H1 (cell line): ENCODE data around the gene ERAP2. TPM values are rescaled to one million over a fixed set of nuclear protein-coding genes. Genes with fewer than 3 reads are reported as not detected.

ENCODE experiments used
- CREB1 ChIP-seq: IDR thresholded peaks from 2 replicates; pipeline ENCODE4 v1.6.1; 2012; ENCODE audit warnings: inconsistent platforms
- EZH2 ChIP-seq: fragments of 200-600 bp; sonication (generic); IDR thresholded peaks from 2 replicates; pipeline ENCODE4 v1.7.1; 2012; ENCODE audit warnings: low read depth, mild to moderate bottlenecking, moderate library complexity, low read length, inconsistent platforms; ENCODE audit not compliant: severe bottlenecking
- JUN ChIP-seq: IDR thresholded peaks from 2 replicates; pipeline ENCODE4 v1.6.1; 2011; ENCODE audit warnings: low read depth, mild to moderate bottlenecking, improper control_type of control experiment, low read length
- POLR2A ChIP-seq, 2 experiments: IDR thresholded peaks; 1 replicate in 1 of 2; 2 replicates in 1 of 2; pipeline ENCODE4 v1.6.1; 2011; ENCODE audit warnings: low read depth in 2 of 2, low read length in 2 of 2, mild to moderate bottlenecking in 2 of 2; ENCODE audit errors: control extremely low read depth in 1 of 2
- SP1 ChIP-seq: IDR thresholded peaks from 2 replicates; pipeline ENCODE4 v1.6.1; 2011; ENCODE audit warnings: low read depth, low read length
- SRF ChIP-seq: IDR thresholded peaks from 2 replicates; pipeline ENCODE4 v1.6.1; 2011; ENCODE audit warnings: mild to moderate bottlenecking, low read depth, low read length, moderate library complexity
- TAF7 ChIP-seq: optimal IDR thresholded peaks from 2 replicates; pipeline ENCODE3; 2011; ENCODE audit warnings: low read depth, mild to moderate bottlenecking, inconsistent platforms, low read length, moderate library complexity, borderline replicate concordance
- TEAD4 ChIP-seq: IDR thresholded peaks from 2 replicates; pipeline ENCODE4 v1.6.1; 2012; ENCODE audit warnings: low read depth, low read length, inconsistent platforms, mixed read lengths
- polyA plus RNA-seq, 7 experiments: library from polyadenylated mRNA; depleted of rRNA in 3 of 7; stranded (reverse) in 5 of 7; unstranded in 2 of 7; fragments of >200 nt in 5 of 7; fragments of 200-250 nt in 2 of 7; gene quantifications; 1 replicate in 5 of 7; 2 replicates in 1 of 7; 4 replicates in 1 of 7; pipeline versions ENCODE4 v1.2.1 to v1.2.3, GENCODE V29; 2011 to 2013; ENCODE audit warnings: missing spikeins in 2 of 7, mixed read lengths in 2 of 7
- total RNA-seq: library from RNA; stranded (reverse); fragmentation: NEBNext Ultra II Directional; extraction: Animal tissue kit (Norgen Biotek cat#: 25700); gene quantifications from 2 replicates; pipeline ENCODE4 v1.2.1, GENCODE V29; 2021

ERAP2 gene
- total and polyA plus RNA-seq, 2 of the 8 experiments (the other 6 are each of a cell fraction or from before 2014, with no cell fraction given), result 0.14 TPM; not detected in 1

GRCh38 chr5:96855031-96855872 lies 21.0 kb upstream of the ERAP2 start (continued):
- TF ChIP-seq EZH2 (no peak), SP1 (no peak), SRF (no peak), POLR2A (IDR thresholded peaks at IDR 0.05; ENCODE audit: control extremely low read depth in 1 of 2, low read depth in 2 of 2, low read length in 2 of 2) (no peak), TAF7 (no peak), CREB1 (no peak), JUN (no peak), TEAD4 (no peak)
